NCI-H1105 (cell line): ENCODE data around the gene AVEN.
"Not testable (repeated sequence)": the region's sequence is repeated elsewhere in the genome, so short reads cannot be mapped to it uniquely, and the experiment has no call there.

ENCODE experiments used
- DNase-seq: peaks from one replicate; lab custom pipeline; 2025; lab: John Stamatoyannopoulos, UW

AVEN gene

GRCh38 chr15:34038871-34039789 lies at the start of gene AVEN:
Gene AVEN, minus strand, starts transcription at chr15:34039204. Its CDS starts 158 bp downstream, at chr15:34039046.
- DNase-seq, result no peak

- no peak for DNase-seq
Measured at GRCh38 chr15:34085746-34086145, 46.7 kb upstream of the AVEN start.

GRCh38 chr15:34084086-34084485 lies 45.1 kb upstream of the AVEN start:
- DNase-seq, result no peak

- DNase-seq, result no peak
Measured at GRCh38 chr15:34079904-34080303, 40.9 kb upstream of the AVEN start.

- no peak for DNase-seq
Measured at GRCh38 chr15:34078900-34079299, 39.9 kb upstream of the AVEN start.

GRCh38 chr15:34076785-34077184 lies 37.8 kb upstream of the AVEN start:
- DNase-seq, result no peak

- no peak for DNase-seq
Measured at GRCh38 chr15:34070003-34070402, 31.0 kb upstream of the AVEN start.

GRCh38 chr15:34065941-34066340 lies 26.9 kb upstream of the AVEN start:
- no peak for DNase-seq

- no peak for DNase-seq
Measured at GRCh38 chr15:34065261-34065660, 26.3 kb upstream of the AVEN start.

- DNase-seq, result no peak
Measured at GRCh38 chr15:34064438-34064837, 25.4 kb upstream of the AVEN start.

GRCh38 chr15:34059946-34060345 lies 20.9 kb upstream of the AVEN start:
- no peak for DNase-seq

- no peak for DNase-seq
Measured at GRCh38 chr15:34059476-34059875, 20.5 kb upstream of the AVEN start.

GRCh38 chr15:34056911-34057310 lies 17.9 kb upstream of the AVEN start:
- DNase-seq, result no peak

GRCh38 chr15:34055868-34056595 lies 17.0 kb upstream of the AVEN start:
- DNase-seq, result no peak

- no peak for DNase-seq
Measured at GRCh38 chr15:34054081-34054707, 15.2 kb upstream of the AVEN start.

- not testable (repeated sequence) for DNase-seq
Measured at GRCh38 chr15:34050385-34050784, 11.4 kb upstream of the AVEN start.

GRCh38 chr15:34049112-34049511 lies 10.1 kb upstream of the AVEN start:
- DNase-seq, result no peak

GRCh38 chr15:34047893-34048775 lies 9.1 kb upstream of the AVEN start:
- no peak for DNase-seq

GRCh38 chr15:34046471-34047145 lies 7.6 kb upstream of the AVEN start:
- DNase-seq, result no peak

GRCh38 chr15:34043813-34044212 lies 4.8 kb upstream of the AVEN start:
- no peak for DNase-seq

GRCh38 chr15:34043391-34043790 lies 4.4 kb upstream of the AVEN start:
- no peak for DNase-seq
